ENCODE measurements around the gene CCDC47. TPM values are rescaled to one million over a fixed set of nuclear protein-coding genes. Genes with fewer than 3 reads are reported as not detected.

CCDC47 gene
- total RNA-seq, 1 experiment from 2014 or later: 70.9 TPM

DNA sequence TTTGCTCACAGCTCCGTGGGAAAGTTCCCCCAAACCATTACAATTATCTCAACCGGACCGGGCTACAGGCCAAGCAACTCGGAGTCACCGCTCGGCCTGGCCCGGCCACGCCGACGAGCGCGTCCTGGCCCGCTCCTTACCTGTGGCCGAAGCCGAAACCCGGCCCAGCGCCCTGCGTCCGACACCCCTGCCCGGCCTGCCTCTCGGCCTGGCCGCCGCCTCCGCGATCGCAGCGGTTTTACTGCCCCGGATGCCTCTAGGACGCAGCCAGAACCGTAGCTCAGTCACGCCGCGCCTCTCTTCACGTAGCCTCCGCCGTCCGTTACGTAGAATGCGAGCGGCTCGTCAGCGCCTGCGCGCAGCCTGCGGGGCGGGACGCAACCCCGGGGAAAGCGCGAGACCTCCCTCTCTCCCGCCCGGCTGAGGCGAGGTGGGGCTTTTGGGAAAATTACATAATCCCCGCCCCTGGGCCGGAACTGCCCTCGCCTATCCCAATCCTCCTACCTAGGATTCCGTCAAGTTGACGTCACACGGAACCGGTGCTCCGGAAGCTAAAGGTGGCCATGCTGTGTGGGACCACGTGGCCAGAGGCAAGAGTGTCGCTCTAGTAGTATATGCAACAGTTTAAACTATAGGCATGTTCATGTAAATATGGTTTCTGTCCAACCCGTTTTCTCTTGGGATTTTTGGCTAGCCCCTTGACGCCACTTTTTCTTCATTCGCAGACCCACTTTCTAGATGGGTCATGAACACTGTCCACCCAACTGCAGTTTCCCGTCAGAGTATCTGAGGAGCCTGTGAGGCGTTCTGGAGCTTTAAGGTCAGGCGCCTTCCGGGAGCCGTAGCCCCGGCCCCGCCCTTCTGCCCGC, at the start of gene CCDC47 (continued):
- TF ChIP-seq PRRX2 (CRISPR knock-in tag; IDR thresholded peaks at IDR 0.05) (0 out of 2 replicates have a peak, but pooled peaks have one; percentile 19), ZNF512 (CRISPR knock-in tag; IDR thresholded peaks at IDR 0.05; ENCODE audit: borderline replicate concordance) (no peak), ZBTB21 (CRISPR knock-in tag; IDR thresholded peaks at IDR 0.05; ENCODE audit: borderline replicate concordance) (peak; percentile 98), RELA (CRISPR knock-in tag; IDR thresholded peaks at IDR 0.05; ENCODE audit: borderline replicate concordance) (peak; percentile 74; the same call in 1 of the 2 replicates), ARID4B (CRISPR knock-in tag; IDR thresholded peaks at IDR 0.05; ENCODE audit: borderline replicate concordance) (peak; percentile 97), AFF4 (CRISPR knock-in tag; IDR thresholded peaks at IDR 0.05; ENCODE audit: borderline replicate concordance) (no peak; the same call in 1 of the 2 replicates), FOXK1 (CRISPR knock-in tag; IDR thresholded peaks at IDR 0.05) (peak; percentile 30; the same call in 1 of the 2 replicates), TP53 (CRISPR knock-in tag; IDR thresholded peaks at IDR 0.05) (no peak), JAZF1 (CRISPR knock-in tag; IDR thresholded peaks at IDR 0.05) (no peak), MAX (CRISPR knock-in tag; IDR thresholded peaks at IDR 0.05) (peak; percentile 99), GTF2I (CRISPR knock-in tag; conservative IDR thresholded peaks at IDR 0.05) (no peak)

- CTCF ChIA-PET: interaction anchor here (1.5 kb wide), 1 partner anchor 12 kb away, joined by 4 read pairs; no protein-coding TSS in a partner anchor
- DNase-seq (ENCODE audit: low spot score) (no peak), ATAC-seq (no peak)
- no peak overlapping the region for H3K27ac Mint-ChIP-seq
- no peaks in the 10 kb centered on the region for H3K9me3 Mint-ChIP-seq
- POLR2A ChIA-PET: no interaction called here
- H3K4me1 Mint-ChIP-seq: peaks cover 11% of the 10 kb centered on the region
- H3K36me3 Mint-ChIP-seq: peaks cover 89% of the 10 kb centered on the region
- no peak overlapping the region for H3K4me3 Mint-ChIP-seq
- no peaks in the 10 kb centered on the region; the same call in 1 of the 2 replicates for H3K27me3 Mint-ChIP-seq (ENCODE audit: low read depth)
- TF ChIP-seq NR1H2 (CRISPR knock-in tag; IDR thresholded peaks at IDR 0.05): no peak
- TF ChIP-seq, protein P1, sequence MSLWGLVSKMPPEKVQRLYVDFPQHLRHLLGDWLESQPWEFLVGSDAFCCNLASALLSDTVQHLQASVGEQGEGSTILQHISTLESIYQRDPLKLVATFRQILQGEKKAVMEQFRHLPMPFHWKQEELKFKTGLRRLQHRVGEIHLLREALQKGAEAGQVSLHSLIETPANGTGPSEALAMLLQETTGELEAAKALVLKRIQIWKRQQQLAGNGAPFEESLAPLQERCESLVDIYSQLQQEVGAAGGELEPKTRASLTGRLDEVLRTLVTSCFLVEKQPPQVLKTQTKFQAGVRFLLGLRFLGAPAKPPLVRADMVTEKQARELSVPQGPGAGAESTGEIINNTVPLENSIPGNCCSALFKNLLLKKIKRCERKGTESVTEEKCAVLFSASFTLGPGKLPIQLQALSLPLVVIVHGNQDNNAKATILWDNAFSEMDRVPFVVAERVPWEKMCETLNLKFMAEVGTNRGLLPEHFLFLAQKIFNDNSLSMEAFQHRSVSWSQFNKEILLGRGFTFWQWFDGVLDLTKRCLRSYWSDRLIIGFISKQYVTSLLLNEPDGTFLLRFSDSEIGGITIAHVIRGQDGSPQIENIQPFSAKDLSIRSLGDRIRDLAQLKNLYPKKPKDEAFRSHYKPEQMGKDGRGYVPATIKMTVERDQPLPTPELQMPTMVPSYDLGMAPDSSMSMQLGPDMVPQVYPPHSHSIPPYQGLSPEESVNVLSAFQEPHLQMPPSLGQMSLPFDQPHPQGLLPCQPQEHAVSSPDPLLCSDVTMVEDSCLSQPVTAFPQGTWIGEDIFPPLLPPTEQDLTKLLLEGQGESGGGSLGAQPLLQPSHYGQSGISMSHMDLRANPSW (CRISPR knock-in tag; conservative IDR thresholded peaks at IDR 0.05; ENCODE audit: low read depth): no peak
- TF ChIP-seq, protein P2, sequence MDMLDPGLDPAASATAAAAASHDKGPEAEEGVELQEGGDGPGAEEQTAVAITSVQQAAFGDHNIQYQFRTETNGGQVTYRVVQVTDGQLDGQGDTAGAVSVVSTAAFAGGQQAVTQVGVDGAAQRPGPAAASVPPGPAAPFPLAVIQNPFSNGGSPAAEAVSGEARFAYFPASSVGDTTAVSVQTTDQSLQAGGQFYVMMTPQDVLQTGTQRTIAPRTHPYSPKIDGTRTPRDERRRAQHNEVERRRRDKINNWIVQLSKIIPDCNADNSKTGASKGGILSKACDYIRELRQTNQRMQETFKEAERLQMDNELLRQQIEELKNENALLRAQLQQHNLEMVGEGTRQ (CRISPR knock-in tag; IDR thresholded peaks at IDR 0.05): no peak
- no peak for TF ChIP-seq EMX1 (CRISPR knock-in tag; IDR thresholded peaks at IDR 0.05)
- TF ChIP-seq ZNF416 (CRISPR knock-in tag; IDR thresholded peaks at IDR 0.05): no peak
- TF ChIP-seq PRDM15 (CRISPR knock-in tag; IDR thresholded peaks at IDR 0.05): no peak
Measured at GRCh38 chr17:63822537-63822936, 49.1 kb upstream of the CCDC47 start.
